Mesenchymal stem cell (in vitro differentiated cells and primary cell): Measurements from ENCODE around the gene CD55.
A peak's percentile ranks its signal among the peaks of the same experiment; 100 is the strongest.

Experiments
- DNase-seq: peaks from one replicate; pipeline ENCODE4 v3.0.0-alpha.2; 2013
- H2AFZ ChIP-seq: one replicate; pipeline ENCODE4 v1.6.1; 2013; ENCODE audit warnings: low read depth, mild to moderate bottlenecking, control low read depth, inconsistent platforms, low read length, moderate library complexity
- H2AK5ac ChIP-seq: 2 replicates; pipeline ENCODE4 v1.6.1; 2013; ENCODE audit warnings: low read length, moderate library complexity, mild to moderate bottlenecking, inconsistent platforms; ENCODE audit not compliant: severe bottlenecking
- H2BK120ac ChIP-seq: one replicate; pipeline ENCODE4 v1.6.1; 2013; ENCODE audit warnings: low read depth, mild to moderate bottlenecking, inconsistent platforms, low read length, moderate library complexity
- H2BK12ac ChIP-seq, 2 experiments: one replicate each; pipeline ENCODE4 v1.6.1; 2013; ENCODE audit warnings: inconsistent platforms in 2 of 2, low read length in 2 of 2, mild to moderate bottlenecking in 2 of 2, moderate library complexity in 2 of 2, control low read depth in 1 of 2
- H2BK15ac ChIP-seq: one replicate; pipeline ENCODE4 v1.6.1; 2013; ENCODE audit warnings: mild to moderate bottlenecking, low read depth, inconsistent platforms; ENCODE audit not compliant: poor library complexity, severe bottlenecking
- H2BK5ac ChIP-seq: 2 replicates; pipeline ENCODE4 v1.6.1; 2013; ENCODE audit warnings: low read depth, mild to moderate bottlenecking, low read length, control low read depth, inconsistent platforms; ENCODE audit not compliant: poor library complexity, severe bottlenecking
- H3K14ac ChIP-seq, 2 experiments: one replicate each; pipeline ENCODE4 v1.6.1; 2013; ENCODE audit warnings: inconsistent platforms in 2 of 2, low read length in 2 of 2, control low read depth in 1 of 2, mild to moderate bottlenecking in 1 of 2, moderate library complexity in 1 of 2
- H3K18ac ChIP-seq, 2 experiments: one replicate each; pipeline ENCODE4 v1.6.1; 2013; ENCODE audit warnings: inconsistent platforms in 2 of 2, low read length in 2 of 2, control low read depth in 1 of 2, low read depth in 1 of 2, mild to moderate bottlenecking in 1 of 2
- H3K23ac ChIP-seq, 2 experiments: one replicate each; pipeline ENCODE4 v1.6.1; 2013; ENCODE audit warnings: inconsistent platforms in 2 of 2, low read length in 2 of 2, mild to moderate bottlenecking in 2 of 2, moderate library complexity in 2 of 2, control low read depth in 1 of 2
- H3K27ac ChIP-seq: 2 replicates; pipeline ENCODE4 v1.5.1; 2013; ENCODE audit warnings: mild to moderate bottlenecking, moderate library complexity, low read length, control low read depth, inconsistent platforms; ENCODE audit not compliant: poor library complexity, severe bottlenecking
- H3K27me3 ChIP-seq, 2 experiments: 2 replicates each; pipeline versions ENCODE4 v1.6.1 to v1.7.0; 2013; ENCODE audit warnings: low read length in 2 of 2, mild to moderate bottlenecking in 2 of 2, moderate library complexity in 2 of 2, control low read depth in 1 of 2, inconsistent platforms in 1 of 2; ENCODE audit not compliant: control insufficient read depth in 1 of 2, insufficient read depth in 1 of 2
- H3K36me3 ChIP-seq, 2 experiments: 2 replicates each; pipeline versions ENCODE4 v1.6.1 to v1.7.0; 2013; ENCODE audit warnings: low read length in 2 of 2, control low read depth in 1 of 2, inconsistent platforms in 1 of 2, low read depth in 1 of 2, mild to moderate bottlenecking in 1 of 2; ENCODE audit not compliant: insufficient read depth in 2 of 2, control insufficient read depth in 1 of 2
- H3K4ac ChIP-seq, 2 experiments: one replicate each; pipeline ENCODE4 v1.6.1; 2013; ENCODE audit warnings: inconsistent platforms in 2 of 2, low read length in 2 of 2, mild to moderate bottlenecking in 2 of 2, moderate library complexity in 2 of 2, control low read depth in 1 of 2, low read depth in 1 of 2
- H3K4me1 ChIP-seq: 2 replicates; pipeline ENCODE4 v1.6.1; 2013; ENCODE audit warnings: low read depth, low read length, control low read depth; ENCODE audit not compliant: control insufficient read depth, insufficient read depth
- H3K4me2 ChIP-seq: 2 replicates; pipeline ENCODE4 v1.6.1; 2013; ENCODE audit warnings: low read length, mild to moderate bottlenecking, inconsistent platforms; ENCODE audit not compliant: poor library complexity, severe bottlenecking
- H3K4me3 ChIP-seq, 2 experiments: 2 replicates each; pipeline versions ENCODE4 v1.5.1 to v1.7.0; 2013; ENCODE audit warnings: low read length in 2 of 2, mild to moderate bottlenecking in 2 of 2, control low read depth in 1 of 2, low read depth in 1 of 2; ENCODE audit not compliant: insufficient read depth in 1 of 2
- H3K79me1 ChIP-seq: replicated peaks from 2 replicates; pipeline ENCODE4 v1.6.1; 2013; ENCODE audit warnings: mild to moderate bottlenecking, control low read depth, low read length, inconsistent platforms; ENCODE audit not compliant: poor library complexity, severe bottlenecking
- H3K9ac ChIP-seq: 2 replicates; pipeline ENCODE4 v1.7.0; 2013; ENCODE audit warnings: mild to moderate bottlenecking, low read length, moderate library complexity
- H3K9me3 ChIP-seq: 2 replicates; pipeline ENCODE4 v1.7.0; 2013; ENCODE audit warnings: mild to moderate bottlenecking, low read length; ENCODE audit not compliant: control insufficient read depth
- H4K8ac ChIP-seq: one replicate; pipeline ENCODE4 v1.6.1; 2013; ENCODE audit warnings: inconsistent platforms, mild to moderate bottlenecking, low read length, moderate library complexity
- H4K91ac ChIP-seq: one replicate; pipeline ENCODE4 v1.6.1; 2013; ENCODE audit warnings: mild to moderate bottlenecking, low read length, inconsistent platforms
- WGBS: methylation state at CpG from one replicate; pipeline ENCODE4 v1.1.7; 2013; ENCODE audit warnings: mixed read lengths; 5-methylcytosine and 5-hydroxymethylcytosine counted together

Gene CD55

GRCh38 chr1:207306023-207306422 lies 15.5 kb upstream of the CD55 start:
- Histone ChIP-seq H3K27me3 (no peaks in the 10 kb centered on the region), H2BK15ac (no peak overlapping the region), H2AFZ (no peak overlapping the region), H3K27ac (no peak overlapping the region), H3K4me1 (no peaks in the 10 kb centered on the region), H3K4ac (no peak overlapping the region), H4K91ac (no peak overlapping the region), H3K14ac (no peak overlapping the region), H3K18ac (no peak overlapping the region), H3K36me3 (no peaks in the 10 kb centered on the region), H2BK120ac (no peak overlapping the region), H4K8ac (no peak overlapping the region), H2BK12ac (no peak overlapping the region), H3K4me2 (no peak overlapping the region), H3K23ac (no peak overlapping the region), H3K9me3 (no peaks in the 10 kb centered on the region), H2AK5ac (no peak overlapping the region), H3K79me1 (no peaks in the 10 kb centered on the region), H3K4me3 (no peak overlapping the region), H3K9ac (no peak overlapping the region), H2BK5ac (no peak overlapping the region)
- no peak for DNase-seq
- no CpG with 5 or more reads among the region's 1 CpG for WGBS

GRCh38 chr1:207306603-207307002 lies 14.9 kb upstream of the CD55 start:
- H2AK5ac ChIP-seq: no peak overlapping the region
- WGBS: 71% methylated on average over 5 of the region's 5 CpGs
- no peaks in the 10 kb centered on the region for H3K4me1 ChIP-seq
- no peaks in the 10 kb centered on the region for H3K9me3 ChIP-seq
- H2BK5ac ChIP-seq: no peak overlapping the region
- no peak overlapping the region for H4K91ac ChIP-seq
- no peak overlapping the region for H3K4ac ChIP-seq
- H3K4me3 ChIP-seq: no peak overlapping the region
- no peak for DNase-seq
- no peak overlapping the region for H3K14ac ChIP-seq
- no peak overlapping the region for H3K23ac ChIP-seq
- H3K79me1 ChIP-seq: no peaks in the 10 kb centered on the region
- no peak overlapping the region for H2BK12ac ChIP-seq
- H2BK15ac ChIP-seq: no peak overlapping the region
- H2AFZ ChIP-seq: no peak overlapping the region
- H3K27me3 ChIP-seq: no peaks in the 10 kb centered on the region
- no peak overlapping the region for H4K8ac ChIP-seq
- no peaks in the 10 kb centered on the region for H3K36me3 ChIP-seq
- no peak overlapping the region for H3K27ac ChIP-seq
- no peak overlapping the region for H3K9ac ChIP-seq
- H2BK120ac ChIP-seq: no peak overlapping the region
- no peak overlapping the region for H3K18ac ChIP-seq
- H3K4me2 ChIP-seq: no peak overlapping the region

GRCh38 chr1:207308451-207309190 lies 12.9 kb upstream of the CD55 start:
- H3K23ac ChIP-seq: no peak overlapping the region
- no peak for DNase-seq

GRCh38 chr1:207309745-207310273 lies 11.7 kb upstream of the CD55 start:
- no peaks in the 10 kb centered on the region for H3K4me1 ChIP-seq
- H4K8ac ChIP-seq: no peak overlapping the region
- no peak overlapping the region for H2AFZ ChIP-seq
- no peak overlapping the region for H3K14ac ChIP-seq
- H2AK5ac ChIP-seq: no peak overlapping the region
- H2BK12ac ChIP-seq: no peak overlapping the region
- H3K27ac ChIP-seq: peak overlapping the region; percentile 96
- H3K4me3 ChIP-seq: peak overlapping the region in 1 of 2 experiments; percentile 33
- no peak overlapping the region for H3K23ac ChIP-seq
- no peak overlapping the region for H2BK120ac ChIP-seq
- H3K4me2 ChIP-seq: no peak overlapping the region
- H3K9ac ChIP-seq: peak overlapping the region; percentile 65
- H3K9me3 ChIP-seq: no peaks in the 10 kb centered on the region
- WGBS: 10% methylated on average over 3 of the region's 4 CpGs
- H3K4ac ChIP-seq: no peak overlapping the region
- no peak overlapping the region for H2BK15ac ChIP-seq
- no peak overlapping the region for H4K91ac ChIP-seq
- H3K27me3 ChIP-seq: no peaks in the 10 kb centered on the region
- no peaks in the 10 kb centered on the region for H3K36me3 ChIP-seq
- H3K18ac ChIP-seq: peak overlapping the region in 1 of 2 experiments; percentile 54
- peak overlapping the region; percentile 35 for H2BK5ac ChIP-seq
- H3K79me1 ChIP-seq: no peaks in the 10 kb centered on the region
- DNase-seq: peak; percentile 70

More at GRCh38 chr1:207308451-207309190, 12.9 kb upstream of the CD55 start:
- Histone ChIP-seq H3K9me3 (no peaks in the 10 kb centered on the region), H3K4ac (no peak overlapping the region), H2AFZ (no peak overlapping the region), H2BK12ac (no peak overlapping the region), H3K4me1 (no peaks in the 10 kb centered on the region), H3K36me3 (no peaks in the 10 kb centered on the region), H4K91ac (no peak overlapping the region), H2AK5ac (no peak overlapping the region), H3K27ac (no peak overlapping the region), H3K14ac (no peak overlapping the region), H3K9ac (no peak overlapping the region), H3K27me3 (no peaks in the 10 kb centered on the region), H2BK5ac (no peak overlapping the region), H3K79me1 (no peaks in the 10 kb centered on the region), H4K8ac (no peak overlapping the region), H2BK120ac (no peak overlapping the region), H3K18ac (no peak overlapping the region), H3K4me2 (no peak overlapping the region), H3K4me3 (no peak overlapping the region), H2BK15ac (no peak overlapping the region)
- WGBS: 90% methylated on average over 2 of the region's 2 CpGs
